HG03066 (cell line): ENCODE results near the gene CHD2.

Experiments used
- ATAC-seq: cut with Tn5 transposase; IDR thresholded peaks from one replicate; pipeline ENCODE4 v1.9.1; 2021; ENCODE audit warnings: low read depth; ENCODE audit not compliant: unreplicated experiment

CHD2 gene

GRCh38 chr15:92884436-92885223, 15.5 kb upstream of the CHD2 start:
- no peak for ATAC-seq

DNA sequence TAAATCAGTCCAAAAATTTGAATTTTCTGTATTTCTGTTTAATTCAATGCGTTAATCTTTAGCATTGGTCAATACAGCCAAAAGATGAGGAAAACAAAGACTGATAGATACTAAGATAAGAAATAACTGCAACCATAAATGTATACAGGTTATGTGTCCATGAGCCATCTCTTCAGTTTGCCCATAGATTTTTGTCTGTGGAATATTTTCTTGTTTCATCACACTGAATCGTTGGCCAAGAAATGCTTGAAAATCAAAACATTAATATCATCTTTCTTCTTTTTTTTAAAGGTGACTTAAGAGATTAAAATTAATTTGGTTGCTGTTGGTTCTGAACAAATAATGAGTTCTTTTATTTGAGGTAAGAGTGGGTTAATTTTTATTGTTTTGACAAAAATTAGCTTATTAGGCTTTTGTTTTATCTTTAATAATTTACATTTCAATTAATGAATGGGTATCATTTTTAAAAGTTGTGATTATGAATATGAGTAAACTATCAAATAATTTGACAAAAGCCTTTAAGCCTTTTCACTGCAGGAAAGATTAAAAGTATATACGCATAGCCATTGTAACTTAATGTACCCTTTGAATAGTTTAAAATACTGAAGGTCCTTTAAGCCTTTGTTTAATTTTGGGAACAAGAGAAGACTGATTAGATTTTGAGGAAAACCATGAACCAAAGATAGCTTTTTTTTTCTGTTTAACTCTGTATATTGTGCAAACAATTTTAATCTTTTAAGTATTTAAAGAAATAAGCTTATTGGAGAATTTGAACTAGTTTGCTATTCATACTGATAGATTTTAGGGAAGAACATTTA, 14.7 kb upstream of the CHD2 start:
- ATAC-seq, result no peak

- ATAC-seq, result no peak
These were observed 14.0 kb upstream of the CHD2 start for GRCh38 chr15:92886042-92886537.

DNA sequence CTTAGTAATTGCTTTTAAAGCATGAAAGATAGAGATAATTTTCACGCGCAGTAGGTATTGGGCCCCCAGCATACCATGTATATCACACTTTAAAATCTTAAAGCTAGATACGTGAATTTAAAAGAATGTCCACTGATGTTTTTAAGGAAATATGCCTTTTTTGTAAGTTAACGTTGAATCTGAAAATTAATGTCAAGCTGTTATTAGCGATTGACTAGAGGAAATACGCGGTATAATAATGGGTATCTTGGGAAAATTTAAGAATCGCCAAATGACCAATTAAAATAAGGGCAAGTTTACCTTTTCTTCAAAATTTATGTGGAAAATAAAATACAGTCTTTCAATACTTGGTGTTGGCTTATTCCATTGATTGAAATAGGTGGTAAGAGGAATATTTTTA, 13.3 kb upstream of the CHD2 start:
- no peak for ATAC-seq

DNA sequence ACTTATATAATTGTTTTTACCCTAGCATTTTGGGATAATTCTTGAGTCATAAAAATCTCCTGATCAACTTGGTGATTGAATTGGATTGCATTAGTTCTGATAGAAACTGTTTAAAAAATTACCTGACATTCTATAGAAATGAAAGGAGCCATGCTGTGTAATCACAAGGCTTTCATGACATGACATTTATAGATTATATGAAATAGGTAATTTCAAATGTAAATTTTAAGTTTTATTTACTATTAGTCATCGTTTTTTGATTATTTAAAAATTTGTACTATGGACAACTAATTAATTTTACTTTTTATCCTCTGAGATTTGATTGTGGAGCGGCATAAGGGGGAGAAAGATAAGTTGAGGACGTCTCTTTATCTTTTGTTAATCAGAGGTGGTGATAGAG, 12.3 kb upstream of the CHD2 start:
- no peak for ATAC-seq

GRCh38 chr15:92889390-92890107, 10.6 kb upstream of the CHD2 start:
- no peak for ATAC-seq

GRCh38 chr15:92891533-92892200, 8.5 kb upstream of the CHD2 start:
- ATAC-seq, result no peak

DNA sequence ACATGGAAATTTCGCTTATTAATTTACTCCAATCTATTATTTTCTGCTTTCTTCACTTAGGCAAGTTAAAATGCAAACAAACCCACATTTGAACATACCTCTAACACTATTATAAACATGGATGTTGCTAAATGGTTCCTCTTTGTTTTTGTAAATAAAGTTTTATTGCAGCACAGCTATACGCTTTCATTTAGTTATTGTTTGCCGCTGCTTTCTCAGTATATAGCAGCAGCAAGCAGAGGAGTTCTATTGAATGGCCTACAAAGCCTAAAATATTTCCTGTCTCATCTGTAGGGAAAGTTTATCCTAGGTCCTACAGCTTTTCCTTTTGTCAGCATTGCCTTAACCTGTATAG, 7.9 kb upstream of the CHD2 start:
- no peak for ATAC-seq

GRCh38 chr15:92893200-92893599, 6.9 kb upstream of the CHD2 start:
- ATAC-seq, result no peak

DNA sequence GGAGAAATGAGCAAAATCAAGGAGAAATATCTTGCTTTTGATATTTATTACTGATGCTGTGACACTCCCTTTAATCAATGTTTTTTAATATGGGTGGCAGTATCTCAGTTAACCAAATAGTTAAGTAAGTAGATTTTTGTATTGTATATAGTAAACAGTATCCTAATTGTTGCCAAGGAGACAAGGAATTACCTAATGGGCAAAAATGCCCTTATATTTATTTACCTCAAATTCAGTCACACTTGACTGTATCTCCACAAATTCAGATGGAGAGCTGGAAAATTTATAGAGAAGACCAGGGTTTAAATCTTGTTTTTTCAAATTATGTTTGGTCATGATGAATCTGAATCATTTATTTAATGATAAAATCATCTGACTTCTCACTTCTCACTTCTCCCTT, 3.6 kb upstream of the CHD2 start:
- no peak for ATAC-seq

GRCh38 chr15:92897620-92898019, 2.5 kb upstream of the CHD2 start:
- no peak for ATAC-seq

DNA sequence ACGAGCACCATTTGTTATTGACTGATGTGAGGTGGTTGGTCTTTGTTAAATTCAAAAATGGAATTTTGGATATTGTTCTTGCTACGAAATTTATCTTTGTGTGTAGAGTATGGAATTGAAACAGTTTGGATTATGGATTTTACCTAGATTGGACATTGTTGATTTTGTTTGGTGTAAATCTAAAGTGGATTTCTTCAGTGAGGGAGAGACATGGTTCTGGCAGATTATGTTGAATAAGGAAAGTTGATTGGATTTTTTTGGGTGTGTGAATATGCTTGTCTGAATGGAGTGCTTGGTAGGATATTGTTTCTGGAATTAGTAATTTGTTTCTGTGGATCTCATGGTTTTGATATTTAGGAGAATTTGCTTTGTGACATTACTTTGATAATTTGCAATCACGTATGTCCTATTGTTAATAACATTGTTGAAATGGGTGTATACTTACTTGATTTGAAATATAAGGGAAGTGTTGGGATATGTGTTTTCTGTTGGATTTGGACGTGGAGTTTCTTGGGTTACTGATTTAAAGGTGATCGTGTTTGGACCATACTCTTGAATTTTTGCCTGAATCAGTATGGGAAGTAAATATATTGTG, 1.0 kb upstream of the CHD2 start:
- ATAC-seq, result no peak

GRCh38 chr15:92899601-92899947, 550 bp upstream of the CHD2 start:
- ATAC-seq, result no peak

- no peak for ATAC-seq
These were observed 577 bp downstream of the CHD2 start for GRCh38 chr15:92900731-92901071.

DNA sequence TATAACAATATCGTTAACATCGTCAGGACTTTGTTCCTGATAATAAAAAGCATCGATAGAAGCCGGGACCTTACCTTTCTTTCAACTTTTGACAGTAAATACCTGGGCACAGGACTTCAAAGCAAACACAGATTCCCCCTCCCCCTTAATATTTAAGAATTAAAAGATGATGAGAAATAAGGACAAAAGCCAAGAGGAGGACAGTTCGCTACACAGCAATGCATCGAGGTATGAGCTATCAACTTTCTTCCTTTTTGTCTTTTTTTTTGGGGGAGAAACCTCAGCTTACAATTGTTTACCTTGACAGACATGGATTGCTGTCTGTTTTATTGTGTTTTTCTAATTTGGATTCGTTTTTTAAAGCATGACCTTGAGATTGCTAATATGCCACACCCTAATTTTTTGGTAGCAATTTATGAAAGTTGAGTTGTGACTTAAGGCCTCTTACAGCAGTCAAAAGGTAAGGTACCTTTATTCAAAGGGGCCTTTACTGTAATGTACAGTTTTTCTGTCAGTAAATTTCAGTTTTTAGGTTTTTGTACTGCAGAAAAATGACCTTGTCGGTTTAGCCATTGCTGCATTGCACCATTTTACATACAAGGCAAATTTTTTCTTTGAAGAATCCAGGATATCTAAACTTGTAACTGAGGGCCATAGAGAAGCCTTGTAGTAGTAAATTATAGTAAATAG, 1.1 kb downstream of the CHD2 start:
- no peak for ATAC-seq

GRCh38 chr15:92901995-92902394, 1.9 kb downstream of the CHD2 start:
- ATAC-seq, result no peak

DNA sequence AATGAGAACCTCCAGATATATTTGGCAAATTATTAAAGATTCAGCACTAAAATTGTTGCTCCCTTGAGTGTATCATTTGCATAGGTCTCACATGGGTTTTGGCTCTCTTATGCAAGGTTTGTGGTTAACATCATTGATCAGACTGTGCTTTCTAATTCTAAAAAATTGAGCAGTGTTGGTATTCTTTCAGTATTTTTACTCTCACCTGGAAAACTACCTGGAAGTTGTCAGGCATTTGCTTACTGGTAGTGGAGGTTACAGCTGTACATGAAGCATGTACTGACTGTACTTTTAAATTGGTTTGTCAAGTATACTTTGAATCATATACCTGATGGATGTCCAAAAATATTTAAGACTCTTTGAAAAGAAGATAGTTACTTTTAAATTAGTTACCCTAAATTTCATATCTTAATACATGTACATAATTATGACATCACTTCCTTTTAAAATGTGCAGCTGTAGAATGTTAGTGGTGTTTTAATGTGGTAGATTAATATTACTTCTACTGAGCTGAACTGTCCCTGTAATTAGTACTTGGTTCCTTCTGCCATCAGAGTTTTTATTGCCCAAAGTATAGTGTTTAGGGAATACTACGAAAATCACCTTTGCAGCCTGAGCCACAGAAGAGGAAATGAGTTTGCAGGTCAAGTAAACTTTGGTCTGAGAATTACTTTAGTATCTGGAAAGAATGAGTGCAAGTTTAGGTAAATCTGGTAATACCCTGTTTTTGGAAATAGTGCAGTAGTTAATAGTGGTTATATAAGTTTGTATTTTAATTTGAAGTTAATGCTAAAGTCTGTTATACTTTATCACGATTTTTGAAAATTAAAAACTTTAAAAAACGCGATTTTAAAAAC, 2.8 kb downstream of the CHD2 start:
- no peak for ATAC-seq

- no peak for ATAC-seq
These were observed 3.5 kb downstream of the CHD2 start for GRCh38 chr15:92903631-92903965.
